Measurements from ENCODE around the gene OPA3.

DNA sequence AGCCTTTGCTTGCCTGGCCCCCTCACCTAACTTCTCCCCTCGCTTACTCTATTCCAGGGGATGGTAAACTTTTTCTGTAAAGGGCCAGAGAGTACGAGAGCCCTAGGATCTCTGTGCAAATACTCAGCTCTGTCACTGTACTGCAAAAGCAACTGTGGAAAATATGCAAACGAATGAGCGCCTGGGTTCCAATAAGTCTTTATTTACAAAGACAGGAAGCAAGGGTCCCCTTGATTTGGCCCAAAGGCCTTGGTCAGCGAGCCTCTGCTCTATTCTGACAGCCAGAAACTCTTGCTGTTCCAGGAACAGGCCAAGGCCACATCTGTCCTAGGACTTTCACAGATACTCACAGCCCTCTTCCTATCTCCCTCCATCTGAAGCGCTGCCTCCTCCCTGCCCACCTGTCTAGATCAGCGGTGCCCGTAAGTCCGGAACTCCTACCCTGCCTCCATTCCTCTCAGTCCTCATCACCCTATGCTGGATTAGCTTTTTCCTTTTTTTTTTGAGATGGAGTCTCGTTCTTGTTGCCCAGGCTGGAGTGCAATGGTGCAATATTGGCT is 37.3 kb downstream of the OPA3 start:
- TF ChIP-seq, protein P1, sequence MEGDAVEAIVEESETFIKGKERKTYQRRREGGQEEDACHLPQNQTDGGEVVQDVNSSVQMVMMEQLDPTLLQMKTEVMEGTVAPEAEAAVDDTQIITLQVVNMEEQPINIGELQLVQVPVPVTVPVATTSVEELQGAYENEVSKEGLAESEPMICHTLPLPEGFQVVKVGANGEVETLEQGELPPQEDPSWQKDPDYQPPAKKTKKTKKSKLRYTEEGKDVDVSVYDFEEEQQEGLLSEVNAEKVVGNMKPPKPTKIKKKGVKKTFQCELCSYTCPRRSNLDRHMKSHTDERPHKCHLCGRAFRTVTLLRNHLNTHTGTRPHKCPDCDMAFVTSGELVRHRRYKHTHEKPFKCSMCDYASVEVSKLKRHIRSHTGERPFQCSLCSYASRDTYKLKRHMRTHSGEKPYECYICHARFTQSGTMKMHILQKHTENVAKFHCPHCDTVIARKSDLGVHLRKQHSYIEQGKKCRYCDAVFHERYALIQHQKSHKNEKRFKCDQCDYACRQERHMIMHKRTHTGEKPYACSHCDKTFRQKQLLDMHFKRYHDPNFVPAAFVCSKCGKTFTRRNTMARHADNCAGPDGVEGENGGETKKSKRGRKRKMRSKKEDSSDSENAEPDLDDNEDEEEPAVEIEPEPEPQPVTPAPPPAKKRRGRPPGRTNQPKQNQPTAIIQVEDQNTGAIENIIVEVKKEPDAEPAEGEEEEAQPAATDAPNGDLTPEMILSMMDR (optimal IDR thresholded peaks at IDR 0.05 in 1 of 3, IDR thresholded peaks at IDR 0.05 in 1 of 3, conservative IDR thresholded peaks at IDR 0.05 in 1 of 3; ENCODE audit: extremely low read depth in 1 of 3, insufficient read depth in 2 of 3, low read length in 3 of 3) = no peak
- TF ChIP-seq EZH2 (IDR thresholded peaks at IDR 0.05; ENCODE audit: low read length) = no peak

All from keratinocyte (primary cell).